Thoracic aorta (tissue), 2 donors: ENCODE results near the gene MYRF. TPM values are rescaled to one million over a fixed set of nuclear protein-coding genes. Genes with fewer than 3 reads are reported as not detected.

Experiments
- ATAC-seq: fragments of 150-250 bp; one replicate; pipeline ENCODE4 v1.8.0; 2017; ENCODE audit warnings: low read depth; ENCODE audit not compliant: insufficient number of reproducible peaks, low FRiP score
- DNase-seq: peaks from one replicate; pipeline ENCODE4 v3.0.0-alpha.2; 2020; ENCODE audit warnings: low spot score
- H3K27ac ChIP-seq, 2 donors: fragments of 200-600 bp; sonication (generic); 1 replicate in 1 of 2; 2 replicates in 1 of 2; pipeline ENCODE4 v1.5.1; 2016; ENCODE audit warnings: mild to moderate bottlenecking in 2 of 2, moderate library complexity in 2 of 2
- H3K27me3 ChIP-seq: fragments of 200-600 bp; sonication (generic); replicated peaks from 2 replicates; pipeline ENCODE4 v1.6.0; 2016; ENCODE audit warnings: mild to moderate bottlenecking; ENCODE audit not compliant: insufficient read depth
- H3K36me3 ChIP-seq: fragments of 200-600 bp; sonication (generic); one replicate; pipeline ENCODE4 v1.5.1; 2016
- H3K4me1 ChIP-seq, 2 donors: fragments of 200-600 bp; sonication (generic); 1 replicate in 1 of 2; 2 replicates in 1 of 2; pipeline versions ENCODE4 v1.5.1 to v1.6.0; 2016; ENCODE audit warnings: low read depth in 2 of 2, mild to moderate bottlenecking in 1 of 2; ENCODE audit not compliant: control insufficient read depth in 1 of 2
- H3K4me3 ChIP-seq: fragments of 200-600 bp; sonication (generic); 2 replicates; pipeline ENCODE4 v1.5.1; 2016; ENCODE audit warnings: mild to moderate bottlenecking
- H3K9me3 ChIP-seq: fragments of 200-600 bp; sonication (generic); 2 replicates; pipeline ENCODE4 v1.5.1; 2016
- total RNA-seq, 2 donors: library from RNA; depleted of rRNA; stranded (reverse); fragments of >200 nt; gene quantifications; one replicate each; pipeline versions ENCODE4 v1.1.0 to v1.2.3, GENCODE V29; 2016
- TF ChIP-seq, protein P1 (sequence below): fragments of 200-600 bp; sonication (generic); IDR thresholded peaks from one replicate; pipeline ENCODE4 v1.5.1; 2019; ENCODE audit warnings: antibody characterized with exemption

MYRF gene
- 1 to 10 TPM in 1 of 2 donors, not detected in 1; 5.1 TPM for total RNA-seq

DNA sequence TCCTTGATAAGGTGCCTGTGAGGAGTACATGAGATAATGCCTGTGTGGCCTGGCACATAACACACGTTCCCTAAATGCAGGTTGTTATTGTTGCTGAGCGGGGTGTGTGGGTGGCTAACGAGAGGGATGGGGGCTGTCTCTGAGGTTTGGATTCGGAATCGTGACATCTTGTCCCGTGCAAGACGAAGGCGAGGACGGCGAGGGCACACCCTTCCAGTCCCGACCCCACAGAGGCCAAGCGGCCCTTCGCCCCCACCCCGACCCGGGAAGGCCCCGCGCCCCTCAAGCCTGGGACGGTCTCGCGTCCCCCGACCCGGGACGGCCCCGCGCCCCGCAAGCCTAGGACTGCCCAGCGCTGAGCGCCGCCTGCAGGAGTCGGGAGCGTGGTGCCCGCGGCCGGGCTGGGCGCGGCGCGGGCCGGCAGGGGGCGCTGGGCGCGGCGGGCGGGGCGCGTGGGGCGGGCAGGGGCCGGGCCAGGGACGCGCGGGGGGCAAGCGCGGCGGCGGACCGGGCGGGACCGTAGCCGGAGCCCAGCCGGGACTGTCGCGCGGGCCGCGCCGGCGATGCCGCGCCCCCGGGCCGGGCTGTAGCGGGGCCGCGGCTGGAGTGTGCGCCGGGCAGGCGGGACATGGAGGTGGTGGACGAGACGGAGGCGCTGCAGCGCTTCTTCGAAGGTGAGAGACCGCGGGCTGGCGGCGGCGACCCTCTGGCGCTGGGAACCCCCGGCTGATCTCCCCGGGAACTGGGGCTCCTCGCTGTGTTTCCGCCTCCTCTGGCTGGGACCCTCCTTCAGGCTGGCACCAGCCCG is at the start of gene MYRF:
MYRF (plus strand) TSS at position 520 of the 808 bp plus-strand sequence; CDS start at position 629, 109 bp downstream.
- Histone ChIP-seq H3K36me3 (no peaks in the 10 kb centered on the region), H3K27me3 (no peaks in the 10 kb centered on the region), H3K9me3 (no peaks in the 10 kb centered on the region), H3K4me3 (peak within 1 kb of the TSS; percentile 67), H3K27ac (no peak within 1 kb of the TSS), H3K4me1 (peaks cover 0 to 11% of the 10 kb centered on the region in 2 donors)
- TF ChIP-seq, protein P1, sequence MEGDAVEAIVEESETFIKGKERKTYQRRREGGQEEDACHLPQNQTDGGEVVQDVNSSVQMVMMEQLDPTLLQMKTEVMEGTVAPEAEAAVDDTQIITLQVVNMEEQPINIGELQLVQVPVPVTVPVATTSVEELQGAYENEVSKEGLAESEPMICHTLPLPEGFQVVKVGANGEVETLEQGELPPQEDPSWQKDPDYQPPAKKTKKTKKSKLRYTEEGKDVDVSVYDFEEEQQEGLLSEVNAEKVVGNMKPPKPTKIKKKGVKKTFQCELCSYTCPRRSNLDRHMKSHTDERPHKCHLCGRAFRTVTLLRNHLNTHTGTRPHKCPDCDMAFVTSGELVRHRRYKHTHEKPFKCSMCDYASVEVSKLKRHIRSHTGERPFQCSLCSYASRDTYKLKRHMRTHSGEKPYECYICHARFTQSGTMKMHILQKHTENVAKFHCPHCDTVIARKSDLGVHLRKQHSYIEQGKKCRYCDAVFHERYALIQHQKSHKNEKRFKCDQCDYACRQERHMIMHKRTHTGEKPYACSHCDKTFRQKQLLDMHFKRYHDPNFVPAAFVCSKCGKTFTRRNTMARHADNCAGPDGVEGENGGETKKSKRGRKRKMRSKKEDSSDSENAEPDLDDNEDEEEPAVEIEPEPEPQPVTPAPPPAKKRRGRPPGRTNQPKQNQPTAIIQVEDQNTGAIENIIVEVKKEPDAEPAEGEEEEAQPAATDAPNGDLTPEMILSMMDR: peak; percentile 37
- DNase-seq (no peak), ATAC-seq (no peak)

- no peak overlapping the region for H3K27ac ChIP-seq
- ATAC-seq: no peak
Measured at GRCh38 chr11:61702701-61703312, 49.6 kb upstream of the MYRF start.

DNA sequence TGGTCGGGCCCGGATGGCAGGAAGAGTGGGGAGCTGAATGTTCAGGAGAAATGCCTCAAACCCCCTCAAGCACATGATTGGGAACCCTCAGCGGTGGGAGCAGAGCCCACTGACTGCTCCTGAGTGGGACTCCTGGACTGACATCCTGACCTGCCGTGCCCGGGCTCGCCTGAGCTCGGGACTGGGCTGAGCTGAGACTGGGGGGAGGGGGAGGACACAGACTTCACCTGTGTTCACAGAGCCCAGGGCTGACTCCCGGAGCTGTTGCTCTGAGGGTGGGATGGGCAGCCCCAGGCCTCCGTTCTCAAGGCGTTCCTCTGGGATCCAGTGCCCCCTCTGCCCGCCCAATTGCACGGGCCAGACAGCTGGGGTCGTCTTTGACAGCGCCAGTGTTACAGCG is 47.6 kb upstream of the MYRF start:
- no peak overlapping the region for H3K4me3 ChIP-seq
- no peaks in the 10 kb centered on the region for H3K9me3 ChIP-seq
- DNase-seq (no peak), ATAC-seq (no peak)
- TF ChIP-seq, protein P1: no peak
- H3K4me1 ChIP-seq: no peaks in the 10 kb centered on the region
- H3K36me3 ChIP-seq: no peaks in the 10 kb centered on the region
- H3K27ac ChIP-seq: no peak overlapping the region
- no peaks in the 10 kb centered on the region for H3K27me3 ChIP-seq

More at GRCh38 chr11:61702701-61703312, 49.6 kb upstream of the MYRF start:
- no peaks in the 10 kb centered on the region for H3K9me3 ChIP-seq
- no peaks in the 10 kb centered on the region for H3K27me3 ChIP-seq
- no peaks in the 10 kb centered on the region for H3K36me3 ChIP-seq
- no peak for DNase-seq
- H3K4me3 ChIP-seq: no peak overlapping the region
- peaks cover 0 to 11% of the 10 kb centered on the region in 2 donors for H3K4me1 ChIP-seq
- TF ChIP-seq, protein P1: no peak

DNA sequence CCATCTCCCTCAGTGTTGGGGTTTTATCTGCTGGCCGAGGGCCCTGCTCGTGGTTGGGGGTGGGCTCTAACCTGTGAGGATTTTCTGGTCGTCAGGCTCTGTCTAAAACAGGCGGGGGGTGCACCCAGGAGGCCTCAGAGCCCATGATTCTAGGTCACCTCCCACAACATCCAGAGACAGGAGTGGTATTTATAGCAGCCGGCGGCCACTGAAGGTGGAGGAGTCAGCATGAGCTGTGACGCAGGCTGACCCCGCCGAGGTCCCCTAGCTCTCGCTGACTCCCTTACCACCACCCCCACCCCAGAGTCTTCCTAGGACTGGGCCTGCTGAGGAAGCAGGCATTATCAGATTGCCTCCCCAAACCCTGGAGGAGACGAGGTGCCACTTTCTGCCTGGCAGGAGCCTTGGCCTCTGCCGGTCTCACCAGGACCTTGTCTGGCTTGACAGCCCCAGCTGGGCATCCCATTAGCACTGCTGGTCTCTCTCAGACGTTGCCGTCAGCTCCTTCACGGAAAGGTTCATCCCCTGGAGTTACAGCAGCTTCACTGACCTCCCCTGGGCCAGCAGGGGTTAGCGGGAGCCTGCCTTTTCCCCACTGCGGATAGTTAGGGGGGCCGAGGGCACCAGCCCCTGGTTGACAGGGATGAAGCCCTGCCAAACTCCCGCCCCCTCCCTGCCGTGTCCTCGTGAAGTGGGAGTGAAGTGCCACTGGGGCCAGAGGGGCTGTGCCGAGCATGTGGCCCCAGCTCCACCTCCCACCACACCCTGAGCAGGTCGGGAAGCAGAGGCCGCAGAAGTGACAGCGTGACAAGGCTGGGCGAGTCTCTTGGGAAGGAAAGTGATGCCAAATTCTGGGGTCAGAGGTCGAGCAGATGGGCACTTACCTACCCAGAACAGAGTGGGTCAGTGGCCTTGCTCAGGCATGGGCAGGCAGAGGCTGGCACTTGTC is 45.7 kb upstream of the MYRF start:
- Histone ChIP-seq H3K4me1 (no peaks in the 10 kb centered on the region), H3K4me3 (no peak overlapping the region), H3K27ac (no peak overlapping the region), H3K9me3 (no peaks in the 10 kb centered on the region), H3K27me3 (no peaks in the 10 kb centered on the region), H3K36me3 (no peaks in the 10 kb centered on the region)
- TF ChIP-seq, protein P1: no peak
- ATAC-seq: no peak
- DNase-seq: no peak
